ENCODE results near the gene CWC22.
A peak's percentile ranks its signal among the peaks of the same experiment; 100 is the strongest.
"Not testable (repeated sequence)": the region's sequence is repeated elsewhere in the genome, so short reads cannot be mapped to it uniquely, and the experiment has no call there.

CWC22 gene

DNA sequence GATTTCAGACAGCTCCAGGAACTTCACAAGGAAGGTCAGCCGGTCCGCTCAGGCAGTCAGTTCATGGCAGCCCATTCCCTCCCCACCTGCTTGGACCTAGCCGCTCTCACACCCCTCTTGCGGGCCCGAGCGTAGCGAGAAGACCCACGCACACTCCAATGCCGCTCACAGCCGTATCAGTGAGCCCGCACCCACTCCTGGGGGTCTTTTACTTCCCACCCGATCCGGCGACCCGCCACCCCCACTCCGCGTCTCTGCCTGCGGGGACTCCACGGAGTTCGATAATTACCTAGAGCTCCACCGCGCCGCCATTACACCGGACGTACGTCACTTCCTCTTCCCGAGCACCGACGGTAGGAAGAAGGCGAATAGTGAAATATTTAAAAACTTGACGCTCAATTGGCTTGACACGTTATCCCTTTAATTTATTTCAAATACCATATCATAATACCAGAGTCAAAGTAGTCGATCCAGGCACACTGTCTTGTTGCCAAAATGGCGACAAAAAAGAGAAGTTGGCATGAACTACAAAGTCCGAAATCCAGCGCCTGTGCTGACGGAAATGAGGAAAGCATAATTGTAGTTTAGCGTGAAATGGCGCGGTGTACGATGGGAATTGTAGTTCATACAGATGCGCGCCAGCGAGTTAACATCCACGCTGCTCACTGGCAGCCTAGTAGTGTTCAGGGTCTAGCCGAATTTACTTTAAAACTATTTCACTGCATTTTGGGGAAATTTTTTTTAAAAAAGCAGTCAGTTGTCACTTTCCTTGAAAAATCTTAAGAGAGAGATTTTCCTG lies at the start of gene CWC22:
CWC22 (minus strand) TSS at position 517 of the 799 bp plus-strand sequence. CDS start 13,956 bp downstream, outside the sequence.
- peak; percentile 73 for DNase-seq

DNA sequence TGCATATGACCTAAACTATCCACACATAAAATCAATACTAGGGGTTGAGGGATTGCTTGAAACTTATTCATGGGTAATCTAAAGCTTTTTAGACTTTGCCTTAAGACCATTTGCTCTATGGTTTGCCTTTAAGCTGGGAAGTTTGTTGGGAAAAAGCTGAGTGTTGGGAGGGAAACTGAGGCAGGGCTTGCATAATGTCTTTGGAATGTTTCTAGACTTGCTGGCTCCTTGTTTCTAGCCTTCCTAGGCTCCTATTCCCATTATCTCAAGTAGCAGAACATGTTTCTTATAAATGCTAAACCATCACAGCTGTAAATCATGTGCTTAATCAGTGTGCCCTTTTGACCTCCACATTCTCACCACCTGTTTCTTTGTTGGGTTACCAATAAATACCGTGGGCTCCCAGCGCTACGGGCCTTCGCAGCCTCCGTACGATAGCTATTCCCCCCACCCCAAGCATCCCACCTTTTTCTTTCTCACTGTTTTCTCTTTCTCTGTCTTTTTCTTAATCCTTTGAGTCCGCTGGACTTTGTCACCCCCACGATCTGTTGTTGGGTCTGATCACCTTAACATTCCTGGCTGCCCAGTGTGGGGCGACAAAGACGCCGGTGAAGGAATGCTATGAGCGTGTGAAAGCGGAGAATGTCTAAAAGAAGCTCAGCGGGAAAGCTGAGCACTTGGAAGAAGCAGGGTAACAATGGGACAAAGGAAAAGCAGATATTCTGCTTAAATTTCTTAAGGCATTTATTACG lies 49.4 kb upstream of the CWC22 start:
- DNase-seq: no peak

DNA sequence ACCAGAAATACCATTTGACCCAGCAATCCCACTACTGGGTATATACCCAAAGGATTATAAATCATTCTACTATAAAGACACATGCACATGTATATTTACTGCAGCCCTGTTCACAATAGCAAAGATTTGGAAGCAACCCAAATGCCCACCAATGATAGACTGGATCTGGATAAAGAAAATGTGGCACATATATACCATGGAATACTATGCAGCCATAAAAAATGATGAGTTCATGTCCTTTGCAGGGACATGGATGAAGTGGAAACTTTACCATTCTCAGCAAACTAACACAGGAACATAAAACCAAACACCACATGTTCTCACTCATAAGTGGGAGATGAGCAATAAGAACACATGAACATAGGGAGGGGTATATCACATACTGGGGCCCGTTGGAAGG lies 47.5 kb upstream of the CWC22 start:
- DNase-seq: not testable (repeated sequence)

DNA sequence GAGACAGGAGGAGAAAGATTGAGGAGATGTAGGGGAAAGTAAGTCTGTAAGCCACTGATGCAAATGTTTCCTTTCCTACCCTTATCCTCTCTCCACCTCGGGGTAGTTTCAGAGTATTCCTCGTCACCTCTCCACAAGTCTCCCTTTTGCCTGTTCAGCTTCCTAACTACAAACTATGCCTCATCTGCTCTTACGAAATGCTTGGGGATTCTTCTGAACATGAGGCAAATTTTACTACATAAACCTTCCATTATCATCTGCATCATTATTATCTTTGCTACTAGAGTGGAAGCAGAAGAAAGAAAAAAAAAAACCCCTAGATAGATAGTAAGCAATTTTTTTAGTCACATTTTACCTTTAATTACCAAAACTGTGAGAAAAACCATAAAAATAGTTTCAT lies 43.1 kb upstream of the CWC22 start:
- DNase-seq: no peak

DNA sequence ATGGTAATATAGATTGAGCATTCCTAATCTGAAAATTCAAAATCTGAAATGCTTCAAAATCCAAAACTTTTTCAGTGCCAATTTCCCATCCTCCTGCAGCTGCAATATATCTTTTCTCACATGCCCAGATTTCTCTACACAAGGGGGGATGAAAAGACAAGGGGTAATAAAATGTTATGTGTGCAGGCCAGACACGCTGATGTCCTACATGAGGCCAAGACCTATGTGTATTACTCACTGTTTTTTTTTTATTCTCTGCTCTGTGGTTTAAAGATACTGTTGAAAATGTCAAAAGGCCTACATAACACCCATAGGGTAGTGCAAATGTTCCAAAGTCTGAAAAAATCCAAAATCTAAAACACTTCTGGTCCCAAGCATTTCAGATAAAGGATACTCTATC lies 41.2 kb upstream of the CWC22 start:
- no peak for DNase-seq

DNA sequence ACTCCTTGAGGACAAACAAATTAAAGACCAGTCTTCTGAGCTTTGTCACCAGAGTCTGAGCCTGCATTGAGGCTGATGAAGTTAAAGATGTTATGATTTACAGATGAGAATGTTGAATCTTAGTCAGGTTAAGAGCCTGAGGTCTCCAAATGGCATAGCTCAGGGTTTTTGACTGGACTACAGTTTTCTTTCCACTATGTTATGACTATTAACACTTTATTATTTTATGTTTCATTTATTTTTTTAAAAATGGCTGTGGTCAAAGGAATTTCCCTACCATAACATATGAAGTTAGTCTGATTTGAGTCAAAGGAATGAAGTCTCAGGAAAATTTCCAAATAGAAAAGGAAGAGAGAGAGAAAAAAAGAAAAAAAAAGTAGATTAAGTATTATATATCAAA lies 39.7 kb upstream of the CWC22 start:
- DNase-seq: no peak

DNA sequence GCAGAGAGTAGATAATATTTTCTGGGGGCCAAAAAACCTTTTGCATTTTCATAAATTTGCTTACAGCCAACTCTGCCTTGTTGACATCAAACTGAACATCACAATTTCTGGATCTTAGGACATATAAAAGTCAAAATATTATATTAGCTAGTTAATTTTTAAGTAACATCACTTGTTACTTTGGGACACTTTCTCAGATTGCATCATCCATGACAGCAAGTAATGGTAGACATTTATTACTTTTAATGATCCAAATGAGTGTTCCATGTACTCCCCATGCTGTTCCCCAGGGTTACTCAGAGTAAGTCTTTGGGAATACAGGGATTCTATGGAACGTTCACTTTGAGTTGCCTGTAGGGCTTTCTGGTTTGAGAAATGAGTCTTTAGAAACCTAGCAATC lies 39.1 kb upstream of the CWC22 start:
- DNase-seq: no peak

DNA sequence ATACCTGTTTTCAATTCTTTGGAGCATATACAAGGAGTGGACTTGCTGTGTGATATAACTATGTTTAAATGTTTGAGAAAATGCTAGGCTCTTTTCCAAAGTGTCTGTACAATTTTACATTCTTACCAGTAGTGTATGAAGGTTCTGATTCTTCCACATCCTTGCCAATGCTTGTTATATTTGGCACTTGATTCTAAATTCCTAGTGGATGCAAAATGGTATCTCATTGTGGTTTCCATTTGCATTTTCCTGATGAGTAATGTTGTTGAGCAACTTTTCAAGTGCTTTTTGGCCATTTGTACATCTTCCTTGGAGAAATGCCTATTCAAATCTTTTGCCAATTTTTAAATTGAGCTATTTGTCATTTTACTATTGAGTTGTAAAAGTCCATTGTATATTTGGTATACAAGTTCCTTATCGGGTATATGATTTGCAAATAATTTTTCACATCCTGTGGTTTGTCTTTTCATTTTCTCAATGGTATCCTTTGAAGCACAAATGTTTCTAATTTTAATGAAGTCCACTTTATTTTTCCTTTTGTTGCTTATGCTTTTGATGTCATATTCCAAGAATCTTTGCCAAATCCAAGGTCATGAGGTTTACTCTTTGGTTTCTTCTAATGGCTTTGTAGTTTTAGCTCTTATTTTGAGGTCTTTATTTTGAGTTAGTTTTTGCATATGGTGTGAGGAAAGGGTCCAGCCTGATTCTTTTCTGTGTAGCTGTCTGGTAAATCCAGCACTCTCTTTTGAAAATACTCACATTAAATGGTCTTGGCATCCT lies 33.2 kb upstream of the CWC22 start:
- no peak for DNase-seq

DNA sequence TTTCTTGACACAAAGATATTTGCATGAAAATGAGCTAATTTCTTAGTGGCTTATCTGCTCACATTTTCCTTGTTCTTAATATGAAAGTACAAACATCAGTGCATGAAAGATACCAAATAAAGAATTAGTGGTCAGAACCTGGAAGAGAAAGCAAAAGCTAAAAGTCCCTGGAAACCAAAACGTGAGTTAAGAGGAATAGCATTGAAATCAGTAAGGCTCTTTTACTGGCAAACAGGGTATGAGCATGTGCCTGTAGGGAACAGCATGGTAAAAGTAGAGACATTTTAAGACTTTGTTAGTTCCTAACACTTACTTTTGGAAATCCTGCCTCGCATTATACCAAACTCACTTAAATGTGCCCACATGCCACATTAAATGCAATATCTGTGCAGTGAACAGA lies 31.9 kb upstream of the CWC22 start:
- no peak for DNase-seq

DNA sequence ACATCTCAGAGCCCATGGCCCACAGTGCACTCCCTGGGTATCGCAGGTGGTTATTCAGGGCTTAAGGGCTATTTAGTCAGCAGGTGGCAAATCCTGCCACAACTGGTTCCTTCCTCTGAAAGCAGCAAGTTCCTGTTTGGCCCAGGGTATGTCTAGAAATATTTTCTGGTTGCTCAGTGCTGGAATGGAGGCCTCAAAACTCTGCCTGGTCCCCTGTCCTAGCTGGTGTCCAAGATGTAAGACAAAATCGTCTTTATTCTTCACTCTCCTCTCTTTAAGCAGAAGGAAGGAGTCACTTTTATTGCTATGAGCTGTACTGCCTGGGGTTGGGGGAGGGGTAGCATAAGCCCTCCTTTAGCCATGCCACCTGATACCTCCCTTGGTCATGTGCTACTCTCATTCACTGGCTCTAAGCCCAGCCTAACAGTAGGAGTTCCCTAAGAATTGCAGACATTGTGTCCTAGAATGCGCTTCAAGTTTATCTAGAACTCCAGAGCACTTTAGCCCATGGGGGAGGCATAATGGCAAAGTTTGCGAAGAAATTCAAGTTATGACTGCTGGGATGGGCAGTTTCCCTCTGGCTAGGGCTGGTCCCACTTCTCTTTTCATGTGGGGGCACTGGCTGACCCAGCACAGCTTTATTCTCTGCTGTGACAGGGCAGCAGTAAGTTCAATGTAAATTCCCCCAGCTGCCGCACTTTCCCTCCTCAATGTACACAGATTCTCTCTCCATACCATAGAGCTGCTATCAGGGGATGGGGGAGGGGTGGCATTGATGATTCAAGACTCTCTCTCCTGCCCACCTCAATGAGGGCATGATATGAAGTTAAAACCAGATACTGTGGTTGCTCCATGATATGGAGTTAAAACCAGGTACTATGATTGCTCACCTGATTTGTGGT lies 27.1 kb upstream of the CWC22 start:
- DNase-seq: no peak

DNA sequence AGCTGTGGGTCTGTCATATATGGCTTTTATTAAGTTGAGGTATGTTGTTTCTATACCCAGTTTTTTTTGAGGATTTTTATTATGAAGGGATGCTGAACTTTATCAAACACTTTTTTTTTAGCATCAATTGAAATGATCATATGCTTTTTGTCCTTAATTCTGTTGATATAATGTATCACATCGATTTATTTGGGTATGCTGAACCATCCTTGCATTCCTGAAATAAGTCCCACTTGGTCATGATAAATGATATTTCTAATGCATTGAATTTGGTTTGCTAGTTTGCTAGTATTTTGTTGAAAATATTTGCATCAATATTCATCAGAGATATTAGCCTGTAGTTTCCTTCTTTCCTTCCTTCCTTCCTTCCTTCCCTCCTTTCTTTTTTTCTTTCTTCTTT lies 22.5 kb upstream of the CWC22 start:
- DNase-seq: no peak

DNA sequence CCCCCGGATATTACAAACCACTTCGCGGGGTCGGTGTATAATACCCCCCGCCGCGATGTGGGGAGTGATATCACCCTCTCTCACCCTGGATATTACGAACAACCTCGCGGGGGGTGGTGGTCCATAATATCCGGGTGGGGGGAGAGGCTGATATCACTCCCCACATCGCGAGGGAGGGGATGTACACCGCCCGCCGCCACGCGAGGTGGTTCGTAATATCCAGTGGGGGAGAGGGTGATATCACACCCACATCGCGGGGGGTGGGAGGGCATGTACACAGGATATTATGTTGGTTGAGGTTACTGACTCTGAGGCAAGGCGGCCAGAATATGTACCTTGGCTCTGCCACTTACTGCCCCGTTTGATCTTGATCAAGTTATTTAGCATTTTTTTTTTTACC lies 14.8 kb upstream of the CWC22 start:
- DNase-seq: no peak

DNA sequence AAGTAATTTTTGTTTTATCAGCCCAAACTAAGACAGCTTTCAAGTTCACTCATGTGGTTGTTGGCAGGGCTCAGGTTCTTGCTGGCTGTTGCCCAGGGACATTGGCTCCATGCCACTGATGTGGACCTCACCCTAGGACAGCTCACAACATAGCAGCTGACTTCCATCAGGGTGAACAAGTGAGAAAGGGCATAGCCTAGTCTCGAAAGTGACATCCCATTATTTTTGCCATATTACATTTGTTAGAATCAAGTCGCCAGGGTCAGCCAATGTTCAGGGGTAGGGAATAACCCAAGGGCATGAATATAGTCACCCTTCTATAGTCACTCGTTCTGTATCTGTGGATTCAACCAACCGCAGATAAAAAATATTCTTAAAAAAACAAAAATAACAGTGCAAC lies 10.7 kb upstream of the CWC22 start:
- no peak for DNase-seq

DNA sequence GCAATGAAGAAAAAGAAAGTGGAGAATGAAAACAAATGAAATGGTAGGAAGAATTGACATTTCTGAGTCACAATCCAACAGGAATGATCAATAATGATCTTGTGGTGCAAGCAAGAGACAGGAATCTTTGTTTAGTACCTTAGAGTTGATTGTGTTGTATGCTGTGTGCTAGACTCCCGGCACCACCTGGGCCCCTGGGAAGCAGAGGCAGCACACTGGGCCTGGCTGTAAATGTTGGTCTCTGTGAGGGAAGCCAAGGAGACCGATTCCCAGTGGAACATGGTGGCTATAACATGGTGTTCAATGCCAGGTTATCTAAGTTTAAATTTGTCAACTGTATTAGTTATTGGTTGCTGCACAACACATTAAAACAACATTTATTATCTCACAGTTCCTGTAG lies 9.8 kb upstream of the CWC22 start:
- DNase-seq: no peak

DNA sequence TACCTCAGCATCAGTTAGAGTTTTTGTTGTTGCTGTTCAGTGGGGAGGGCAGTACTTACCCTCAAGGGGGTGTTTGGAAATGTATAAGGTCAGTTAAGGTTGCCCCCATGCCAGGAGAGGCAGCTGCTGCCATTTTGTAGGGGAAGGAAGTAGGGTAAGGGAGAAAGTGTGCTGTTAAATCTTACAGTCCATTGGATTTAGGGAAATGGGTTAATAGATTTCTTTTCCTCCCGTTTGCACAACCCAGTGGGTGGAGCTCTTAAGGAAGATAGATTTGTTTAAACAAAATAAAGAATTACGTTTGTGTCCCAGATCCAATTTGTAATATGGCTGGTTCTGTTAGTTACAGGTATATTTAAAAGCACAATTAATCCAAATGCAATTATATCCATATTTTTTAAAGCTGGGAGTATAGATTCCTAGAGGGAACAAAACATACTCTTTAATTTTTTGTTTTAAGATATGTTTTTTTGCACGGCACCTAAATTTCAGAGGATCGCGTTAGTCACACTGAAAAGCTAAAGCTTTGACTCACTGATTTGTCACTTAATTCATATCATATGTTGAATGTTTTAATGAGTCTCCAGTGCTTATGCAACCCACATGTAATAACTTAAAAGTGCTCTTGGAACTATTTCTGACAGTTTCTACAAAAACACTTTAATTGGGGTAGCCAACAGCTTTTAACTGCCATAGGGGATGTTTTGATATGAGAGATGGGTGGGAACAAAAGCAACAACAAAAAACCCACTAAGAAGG lies 9.0 kb upstream of the CWC22 start:
- no peak for DNase-seq

DNA sequence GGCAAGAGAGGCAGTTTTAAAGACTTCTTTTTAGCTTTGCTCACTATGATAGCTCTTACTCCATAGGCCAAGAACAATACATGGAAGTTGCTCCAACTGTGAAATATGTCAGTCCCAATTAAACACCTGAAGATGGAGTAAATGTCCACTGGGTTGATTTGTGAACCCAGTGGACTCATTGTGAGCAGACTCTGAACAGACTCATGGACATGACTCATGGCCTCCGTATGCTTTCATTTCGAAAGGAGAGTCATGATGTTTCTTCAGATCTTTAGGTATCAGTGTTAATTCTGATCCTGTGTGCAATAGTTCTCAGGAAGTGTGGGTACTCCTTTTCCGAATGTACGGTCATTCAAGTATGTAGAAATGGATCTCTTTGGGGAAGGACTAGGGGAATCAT lies 5.4 kb upstream of the CWC22 start:
- DNase-seq: no peak

DNA sequence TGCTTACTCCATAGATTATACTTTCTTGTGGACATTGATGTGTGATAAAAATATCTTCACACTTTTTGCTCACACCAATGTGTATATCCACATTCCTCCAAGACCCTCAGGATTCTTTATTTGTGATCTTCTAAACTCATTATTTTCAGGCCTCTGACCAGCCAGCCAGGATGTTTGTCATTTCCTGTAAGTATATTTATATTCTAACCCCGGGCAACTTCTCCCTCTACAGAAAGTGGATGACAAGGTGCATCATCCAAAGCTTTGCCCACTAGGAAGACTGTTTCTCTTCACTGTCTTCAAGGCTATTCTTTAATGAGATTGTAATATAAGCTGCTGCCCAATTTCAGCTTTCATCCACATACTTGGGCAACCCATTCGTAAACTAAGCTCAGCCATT lies 3.6 kb upstream of the CWC22 start:
- DNase-seq: no peak

DNA sequence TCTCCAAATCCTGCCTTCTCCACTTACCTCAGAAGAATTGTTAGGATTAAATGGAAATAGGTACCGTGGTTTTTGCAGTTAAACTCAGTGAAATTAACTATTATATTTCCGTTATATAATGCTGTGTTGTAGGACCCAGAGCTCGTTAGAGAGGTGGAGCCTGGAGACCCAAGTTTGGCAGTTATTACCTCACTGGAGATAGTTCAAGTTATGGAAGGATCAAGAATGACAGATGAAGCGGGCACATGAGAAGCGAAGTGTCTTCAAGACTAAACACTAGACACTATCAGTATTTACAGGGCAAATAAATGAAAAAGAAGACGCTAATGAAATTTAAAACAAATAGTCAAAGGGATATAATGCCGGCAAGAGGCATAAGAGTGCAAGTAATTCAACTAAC lies 866 bp downstream of the CWC22 start:
- no peak for DNase-seq

DNA sequence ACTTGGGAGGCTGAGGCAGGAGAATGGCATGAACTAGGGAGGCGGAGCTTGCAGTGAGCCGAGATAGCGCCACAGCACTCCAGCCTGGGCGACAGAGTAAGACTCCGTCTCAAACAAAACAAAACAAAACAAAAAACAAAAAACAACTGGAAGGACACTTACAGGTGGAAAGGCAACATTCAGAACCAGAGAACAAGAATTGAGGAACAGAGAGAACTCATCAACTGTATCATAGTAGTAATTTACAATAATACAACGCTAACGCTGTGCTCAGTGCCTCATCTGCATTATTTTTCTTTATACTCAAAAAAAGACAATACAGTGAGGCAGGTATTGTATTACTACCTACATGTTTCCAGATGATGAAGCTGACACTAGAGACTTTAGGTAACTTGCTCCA lies 1.6 kb downstream of the CWC22 start:
- DNase-seq: not testable (repeated sequence)

DNA sequence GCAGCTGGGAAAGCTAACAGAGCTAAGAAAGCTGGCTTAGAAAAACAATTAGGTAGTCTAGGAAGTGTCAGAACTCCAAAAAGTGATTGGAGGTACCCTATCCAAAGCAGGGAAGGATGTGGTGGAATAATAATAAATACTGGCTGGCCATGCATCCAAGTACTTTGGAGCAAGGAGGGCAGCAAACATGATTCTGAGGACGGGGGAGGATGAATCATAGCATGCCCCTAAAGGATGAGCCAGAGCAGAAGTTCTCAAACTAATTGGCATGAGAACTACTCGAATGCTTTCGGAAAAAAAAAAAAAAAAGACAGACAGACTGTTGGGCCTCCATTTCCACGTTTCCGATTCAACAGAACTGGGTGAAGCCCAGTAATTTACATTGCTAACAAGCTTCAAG lies 2.4 kb downstream of the CWC22 start:
- DNase-seq: no peak

DNA sequence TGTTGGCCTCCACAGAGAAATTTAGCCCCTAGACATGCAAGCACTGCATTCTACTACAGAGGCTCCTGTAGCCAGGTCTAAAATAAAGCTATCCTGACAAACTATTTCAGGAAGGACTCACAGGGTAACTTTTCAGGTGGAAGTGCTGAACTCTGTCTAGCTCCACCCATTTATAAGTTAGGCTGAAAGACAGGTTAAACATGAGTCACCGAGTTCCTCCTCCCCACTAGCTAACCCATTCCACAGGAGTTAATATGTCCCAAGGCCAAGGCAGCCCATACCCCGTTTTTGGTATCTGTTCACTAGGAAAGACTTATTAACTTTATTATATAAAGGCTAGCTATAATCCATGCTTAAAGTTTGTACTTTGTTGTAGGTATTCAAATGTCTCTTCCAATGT lies 3.5 kb downstream of the CWC22 start:
- DNase-seq: no peak

DNA sequence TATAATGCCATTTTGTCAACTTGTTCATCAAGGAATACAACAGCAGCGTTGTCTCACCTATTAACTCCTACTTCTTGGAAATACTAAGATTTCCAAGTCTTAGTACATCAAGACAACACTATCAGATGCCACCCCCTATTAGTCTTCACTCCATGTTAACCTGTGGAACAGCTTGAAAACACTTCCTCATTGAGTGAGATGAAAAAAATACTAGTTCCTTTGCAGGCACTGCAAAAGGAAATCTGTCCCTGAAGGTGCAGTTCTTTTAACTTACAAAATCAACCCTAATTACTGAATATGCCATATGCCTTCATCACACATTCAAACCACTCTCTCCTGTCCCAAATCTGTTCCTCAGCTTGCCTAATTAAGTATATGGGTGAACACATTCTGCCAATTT lies 4.0 kb downstream of the CWC22 start:
- no peak for DNase-seq

Measured in activated effector memory CD4-positive, alpha-beta T cell treated with Interleukin-2 at 50 U/mL for 16 hours (primary cell).